ENCODE results near the gene HOXA4.

HOXA4 gene

GRCh38 chr7:27107391-27108381 is 22.9 kb downstream of the HOXA4 start:
- in situ Hi-C loops (cut with HindIII; ENCODE audit: low pct_unique_long_range_greater_than_20kb, low sequenced_read_pairs), result no loop called here
- TF ChIP-seq JUND (IDR thresholded peaks at IDR 0.05; ENCODE audit: low read depth), result no peak
- no peak for DNase-seq (ENCODE audit: low read depth in 1 of 2, low spot score in 1 of 2)

- in situ Hi-C loops (cut with HindIII; ENCODE audit: low pct_unique_long_range_greater_than_20kb, low sequenced_read_pairs), result no loop called here
- DNase-seq (ENCODE audit: low read depth in 1 of 2, low spot score in 1 of 2), result no peak
- no peak for TF ChIP-seq JUND (IDR thresholded peaks at IDR 0.05; ENCODE audit: low read depth)
Measured at GRCh38 chr7:27106901-27107240, 23.7 kb downstream of the HOXA4 start.

- no peak for TF ChIP-seq JUND (IDR thresholded peaks at IDR 0.05; ENCODE audit: low read depth)
- no peak for DNase-seq (ENCODE audit: low read depth in 1 of 2, low spot score in 1 of 2)
- in situ Hi-C loops (cut with HindIII; ENCODE audit: low pct_unique_long_range_greater_than_20kb, low sequenced_read_pairs), result no loop called here
Measured at GRCh38 chr7:27106181-27106900, 24.2 kb downstream of the HOXA4 start.

GRCh38 chr7:27105301-27106031 is 25.1 kb downstream of the HOXA4 start:
- in situ Hi-C loops (cut with HindIII; ENCODE audit: low pct_unique_long_range_greater_than_20kb, low sequenced_read_pairs), result no loop called here

GRCh38 chr7:27104341-27105058 is 26.1 kb downstream of the HOXA4 start:
- in situ Hi-C loops (cut with HindIII; ENCODE audit: low pct_unique_long_range_greater_than_20kb, low sequenced_read_pairs), result no loop called here
- DNase-seq (ENCODE audit: low read depth in 1 of 2, low spot score in 1 of 2), result no peak
- no peak for TF ChIP-seq JUND (IDR thresholded peaks at IDR 0.05; ENCODE audit: low read depth)

More at GRCh38 chr7:27105301-27106031, 25.1 kb downstream of the HOXA4 start:
- no peak for TF ChIP-seq JUND (IDR thresholded peaks at IDR 0.05; ENCODE audit: low read depth)
- DNase-seq (ENCODE audit: low read depth in 1 of 2, low spot score in 1 of 2), result no peak

- DNase-seq (ENCODE audit: low read depth in 1 of 2, low spot score in 1 of 2), result no peak
- in situ Hi-C loops (cut with HindIII; ENCODE audit: low pct_unique_long_range_greater_than_20kb, low sequenced_read_pairs), result no loop called here
- TF ChIP-seq JUND (IDR thresholded peaks at IDR 0.05; ENCODE audit: low read depth), result no peak
Measured at GRCh38 chr7:27103489-27104226, 26.9 kb downstream of the HOXA4 start.

GRCh38 chr7:27102581-27103442 is 27.7 kb downstream of the HOXA4 start, which contains the start of gene HOXA2:
TSS of gene HOXA2 (minus strand) at chr7:27102683. CDS start at chr7:27102500, 183 bp downstream.
- in situ Hi-C loops (cut with HindIII; ENCODE audit: low pct_unique_long_range_greater_than_20kb, low sequenced_read_pairs), result no loop called here
- DNase-seq (ENCODE audit: low read depth in 1 of 2, low spot score in 1 of 2), result no peak
- TF ChIP-seq JUND (IDR thresholded peaks at IDR 0.05; ENCODE audit: low read depth), result no peak

- DNase-seq (ENCODE audit: low read depth in 1 of 2, low spot score in 1 of 2), result no peak
- in situ Hi-C loops (cut with HindIII; ENCODE audit: low pct_unique_long_range_greater_than_20kb, low sequenced_read_pairs), result no loop called here
- TF ChIP-seq JUND (IDR thresholded peaks at IDR 0.05; ENCODE audit: low read depth), result no peak
Measured at GRCh38 chr7:27101957-27102580, 28.5 kb downstream of the HOXA4 start.

- no peak for TF ChIP-seq JUND (IDR thresholded peaks at IDR 0.05; ENCODE audit: low read depth)
- in situ Hi-C loops (cut with HindIII; ENCODE audit: low pct_unique_long_range_greater_than_20kb, low sequenced_read_pairs), result no loop called here
- no peak for DNase-seq (ENCODE audit: low read depth in 1 of 2, low spot score in 1 of 2)
Measured at GRCh38 chr7:27101171-27101956, 29.2 kb downstream of the HOXA4 start.
